ENCODE measurements around the gene DIO3. TPM values are rescaled to one million over a fixed set of nuclear protein-coding genes. Genes with fewer than 3 reads are reported as not detected.

The DIO3 gene
- total RNA-seq, 1 experiment from 2014 or later, result not detected

DNA sequence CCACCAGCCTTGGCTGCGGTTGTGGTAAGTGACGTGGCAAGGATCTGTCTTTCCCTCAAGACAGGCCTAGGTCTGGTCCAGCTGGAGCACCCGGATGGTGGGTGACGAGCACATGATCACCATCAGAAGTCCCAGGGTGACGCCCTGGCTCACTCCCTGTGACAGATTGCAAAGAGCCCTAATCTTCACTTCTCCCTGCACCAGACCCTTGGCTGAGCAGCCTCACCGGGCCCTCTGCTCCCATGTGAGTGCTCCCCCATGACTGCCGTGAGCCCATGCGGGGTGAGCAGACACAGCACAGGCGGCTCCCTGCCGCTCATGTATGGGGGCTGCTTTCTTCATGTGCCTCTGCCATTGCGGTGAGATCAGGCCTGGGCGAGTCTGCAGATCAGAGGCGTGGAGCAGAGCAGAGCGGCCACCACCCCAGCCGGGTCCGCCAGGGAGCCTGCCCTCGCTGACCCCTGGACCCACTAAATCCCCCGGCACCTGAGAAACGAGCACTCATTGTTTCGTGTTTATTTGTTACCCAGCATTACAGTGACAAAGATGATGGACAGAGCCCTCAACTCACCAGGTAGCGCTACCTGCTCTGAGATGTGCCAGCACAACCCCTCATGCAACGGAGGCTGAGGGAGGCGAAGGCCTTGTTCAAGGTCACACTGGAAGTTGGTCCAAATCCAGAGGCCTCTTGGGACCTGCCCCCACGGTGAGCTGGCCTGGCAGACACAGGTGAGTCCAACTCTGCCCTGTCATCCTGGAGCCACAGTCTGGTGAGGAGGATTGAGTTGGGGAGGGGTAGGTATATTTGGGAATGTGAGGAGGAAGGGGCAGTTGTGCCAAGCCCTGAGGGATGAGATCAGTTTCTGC is 9.3 kb upstream of the DIO3 start:
- TF ChIP-seq, protein P1, sequence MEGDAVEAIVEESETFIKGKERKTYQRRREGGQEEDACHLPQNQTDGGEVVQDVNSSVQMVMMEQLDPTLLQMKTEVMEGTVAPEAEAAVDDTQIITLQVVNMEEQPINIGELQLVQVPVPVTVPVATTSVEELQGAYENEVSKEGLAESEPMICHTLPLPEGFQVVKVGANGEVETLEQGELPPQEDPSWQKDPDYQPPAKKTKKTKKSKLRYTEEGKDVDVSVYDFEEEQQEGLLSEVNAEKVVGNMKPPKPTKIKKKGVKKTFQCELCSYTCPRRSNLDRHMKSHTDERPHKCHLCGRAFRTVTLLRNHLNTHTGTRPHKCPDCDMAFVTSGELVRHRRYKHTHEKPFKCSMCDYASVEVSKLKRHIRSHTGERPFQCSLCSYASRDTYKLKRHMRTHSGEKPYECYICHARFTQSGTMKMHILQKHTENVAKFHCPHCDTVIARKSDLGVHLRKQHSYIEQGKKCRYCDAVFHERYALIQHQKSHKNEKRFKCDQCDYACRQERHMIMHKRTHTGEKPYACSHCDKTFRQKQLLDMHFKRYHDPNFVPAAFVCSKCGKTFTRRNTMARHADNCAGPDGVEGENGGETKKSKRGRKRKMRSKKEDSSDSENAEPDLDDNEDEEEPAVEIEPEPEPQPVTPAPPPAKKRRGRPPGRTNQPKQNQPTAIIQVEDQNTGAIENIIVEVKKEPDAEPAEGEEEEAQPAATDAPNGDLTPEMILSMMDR (conservative IDR thresholded peaks at IDR 0.05; ENCODE audit: low read depth, low read length), result no peak
- no peak for TF ChIP-seq EZH2 (IDR thresholded peaks at IDR 0.05; ENCODE audit: borderline replicate concordance, low read depth, low read length, poor library complexity, severe bottlenecking)
- BruUV-seq (replicated peaks), result no TSS peak
- H3K4me3 ChIP-seq (ENCODE audit: low read depth, low read length, poor library complexity, severe bottlenecking), result no peak overlapping the region
- no peak for DNase-seq (ENCODE audit: low spot score)
- POLR2A ChIA-PET (ENCODE audit: low non-redundant PET), result no interaction called here
- H3K27me3 ChIP-seq (replicated peaks; ENCODE audit: insufficient read depth, low read depth, low read length, poor library complexity), result peaks cover 11% of the 10 kb centered on the region
- no peaks in the 10 kb centered on the region for H3K4me1 ChIP-seq (ENCODE audit: insufficient read depth, low read length, poor library complexity, severe bottlenecking)
- no peak overlapping the region for H3K27ac ChIP-seq (ENCODE audit: low read depth, low read length, poor library complexity, severe bottlenecking)
- no peaks in the 10 kb centered on the region for H3K9me3 ChIP-seq (ENCODE audit: low read depth, low read length, poor library complexity, severe bottlenecking)
- H3K36me3 ChIP-seq (ENCODE audit: insufficient read depth, low read length, poor library complexity, severe bottlenecking), result no peaks in the 10 kb centered on the region
- intact Hi-C loops (cut with micrococcal nuclease; ENCODE audit: unreplicated experiment), result no loop called here
- CTCF ChIA-PET, result interaction anchor here (0.8 kb wide), 1 partner anchor 32 kb away, joined by 3 read pairs; no protein-coding TSS in a partner anchor

DNA sequence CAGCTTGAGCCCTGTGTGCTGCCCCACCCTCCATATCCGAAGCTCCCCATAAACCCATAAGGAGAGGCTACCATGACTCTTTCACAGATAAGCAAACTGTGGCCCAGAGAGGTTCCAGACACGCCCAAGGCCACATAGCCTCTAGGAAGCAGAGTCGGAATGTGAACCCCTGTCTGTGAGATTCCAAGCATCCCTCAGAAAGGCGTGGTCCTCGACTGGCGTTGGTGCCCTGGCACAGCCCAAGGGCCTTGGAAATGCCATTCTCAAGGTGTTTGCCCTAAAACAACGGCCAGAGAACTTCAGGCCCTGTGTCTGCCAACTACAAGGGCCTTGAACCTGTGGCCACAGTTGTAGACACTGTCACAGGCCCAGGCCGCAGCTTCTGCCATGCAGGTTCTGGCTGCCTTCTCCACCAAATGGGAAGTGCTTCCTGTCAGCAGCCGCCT is 8.5 kb upstream of the DIO3 start:
- no TSS peak for BruUV-seq (replicated peaks)
- Histone ChIP-seq H3K27ac (ENCODE audit: low read depth, low read length, poor library complexity, severe bottlenecking) (no peak overlapping the region), H3K4me3 (ENCODE audit: low read depth, low read length, poor library complexity, severe bottlenecking) (no peak overlapping the region), H3K36me3 (ENCODE audit: insufficient read depth, low read length, poor library complexity, severe bottlenecking) (no peaks in the 10 kb centered on the region), H3K4me1 (ENCODE audit: insufficient read depth, low read length, poor library complexity, severe bottlenecking) (no peaks in the 10 kb centered on the region), H3K9me3 (ENCODE audit: low read depth, low read length, poor library complexity, severe bottlenecking) (no peaks in the 10 kb centered on the region), H3K27me3 (replicated peaks; ENCODE audit: insufficient read depth, low read depth, low read length, poor library complexity) (peaks cover 18% of the 10 kb centered on the region)
- ChIA-PET POLR2A (ENCODE audit: low non-redundant PET) (no interaction called here), CTCF (interaction anchor here (0.8 kb wide), 1 partner anchor 31 kb away, joined by 3 read pairs; no protein-coding TSS in a partner anchor)
- TF ChIP-seq, protein P1 (conservative IDR thresholded peaks at IDR 0.05; ENCODE audit: low read depth, low read length), result no peak
- TF ChIP-seq EZH2 (IDR thresholded peaks at IDR 0.05; ENCODE audit: borderline replicate concordance, low read depth, low read length, poor library complexity, severe bottlenecking), result no peak
- DNase-seq (ENCODE audit: low spot score), result no peak
- intact Hi-C loops (cut with micrococcal nuclease; ENCODE audit: unreplicated experiment), result no loop called here

DNA sequence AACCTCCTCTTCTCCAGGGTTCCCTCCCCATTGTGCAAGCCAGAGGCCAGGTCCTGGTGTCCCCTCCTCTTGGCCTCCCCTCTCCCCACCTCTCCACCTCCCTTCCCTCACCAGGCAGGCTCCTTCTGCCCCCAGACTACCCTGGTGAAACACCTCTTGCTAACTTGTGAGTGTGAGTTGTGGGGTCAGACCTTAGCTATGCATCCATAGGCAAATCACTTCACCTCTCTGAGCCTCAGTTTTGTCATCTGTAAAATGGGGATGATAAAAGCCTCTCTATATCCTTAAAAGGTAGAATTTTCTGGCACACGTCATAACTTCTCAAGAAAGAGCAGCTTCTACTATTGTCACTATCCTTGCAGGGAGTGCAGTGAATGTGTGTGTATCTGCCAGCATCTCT is 7.9 kb upstream of the DIO3 start:
- DNase-seq (ENCODE audit: low spot score), result no peak
- Histone ChIP-seq H3K4me3 (ENCODE audit: low read depth, low read length, poor library complexity, severe bottlenecking) (no peak overlapping the region), H3K27me3 (replicated peaks; ENCODE audit: insufficient read depth, low read depth, low read length, poor library complexity) (peaks cover 24% of the 10 kb centered on the region), H3K27ac (ENCODE audit: low read depth, low read length, poor library complexity, severe bottlenecking) (no peak overlapping the region), H3K4me1 (ENCODE audit: insufficient read depth, low read length, poor library complexity, severe bottlenecking) (no peaks in the 10 kb centered on the region), H3K9me3 (ENCODE audit: low read depth, low read length, poor library complexity, severe bottlenecking) (no peaks in the 10 kb centered on the region), H3K36me3 (ENCODE audit: insufficient read depth, low read length, poor library complexity, severe bottlenecking) (no peaks in the 10 kb centered on the region)
- ChIA-PET POLR2A (ENCODE audit: low non-redundant PET) (no interaction called here), CTCF (no interaction called here)
- intact Hi-C loops (cut with micrococcal nuclease; ENCODE audit: unreplicated experiment), result no loop called here
- no peak for TF ChIP-seq EZH2 (IDR thresholded peaks at IDR 0.05; ENCODE audit: borderline replicate concordance, low read depth, low read length, poor library complexity, severe bottlenecking)
- TF ChIP-seq, protein P1 (conservative IDR thresholded peaks at IDR 0.05; ENCODE audit: low read depth, low read length), result no peak
- BruUV-seq (replicated peaks), result no TSS peak
